ENCODE data around the gene CMTM5.
"Not testable (repeated sequence)": the region's sequence is repeated elsewhere in the genome, so short reads cannot be mapped to it uniquely, and the experiment has no call there.

The CMTM5 gene

DNA sequence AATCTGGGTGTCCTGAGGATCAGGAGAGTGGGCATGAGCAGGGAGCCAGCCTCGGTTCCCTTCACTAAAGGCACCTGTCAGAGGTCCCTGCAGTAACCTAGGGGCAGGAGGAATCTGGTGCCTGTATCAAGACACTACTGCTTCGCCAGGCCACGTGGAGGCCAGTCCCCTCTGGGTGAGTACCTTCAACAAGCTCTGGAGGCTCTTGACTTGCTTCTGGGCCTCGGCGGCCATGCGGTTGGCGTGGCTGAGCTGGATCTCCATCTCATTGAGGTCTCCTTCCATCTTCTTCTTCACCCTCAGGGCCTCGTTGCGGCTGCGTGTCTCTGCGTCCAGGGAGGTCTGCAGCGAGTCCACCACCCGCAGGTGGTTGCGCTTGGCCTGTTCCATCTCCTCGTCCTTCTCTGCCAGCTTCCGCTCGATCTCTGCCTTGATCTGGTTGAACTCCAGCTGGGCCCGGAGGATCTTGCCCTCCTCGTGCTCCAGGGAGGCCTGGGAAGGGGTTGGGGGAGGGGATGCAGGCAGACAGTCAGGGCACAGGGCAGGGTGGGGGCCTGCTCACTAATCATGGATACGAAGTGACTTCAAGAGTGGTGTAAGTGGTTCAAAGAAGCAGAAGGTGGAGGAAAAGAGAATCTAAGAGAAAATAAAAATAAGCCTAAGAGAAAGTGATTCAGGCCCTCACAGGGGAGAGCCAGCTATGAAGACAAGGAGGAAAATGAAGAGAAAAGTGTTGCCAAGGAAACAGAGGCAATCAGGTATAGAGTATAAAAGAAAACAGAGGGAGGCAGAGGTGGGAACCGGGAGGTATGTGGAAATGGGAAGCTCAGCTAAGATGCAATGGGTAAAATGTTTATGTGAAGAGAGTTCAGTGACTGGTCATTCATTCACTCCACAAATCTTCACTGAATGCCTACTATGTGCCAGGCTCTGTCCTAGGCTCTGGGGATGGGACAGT, 39.3 kb downstream of the CMTM5 start:
- no peak for DNase-seq

DNA sequence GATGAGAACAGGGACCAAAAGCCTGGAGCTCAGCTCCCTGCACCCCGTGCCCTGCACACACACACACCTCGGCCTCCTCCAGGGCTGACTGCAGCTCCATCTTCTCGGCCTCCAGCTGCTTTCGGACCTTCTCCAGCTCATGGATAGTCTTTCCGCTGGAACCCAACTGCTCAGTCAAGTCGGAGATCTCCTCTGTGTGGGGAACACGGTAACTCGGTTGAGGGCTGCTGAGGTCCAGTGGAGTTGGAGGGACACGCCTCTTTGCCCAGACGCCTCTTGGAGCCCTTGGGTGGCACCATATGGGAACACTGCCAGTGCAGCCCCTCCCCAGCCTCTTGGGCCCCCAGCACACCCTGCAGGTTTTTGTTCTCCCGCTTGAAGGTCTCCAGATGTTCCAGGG, 40.0 kb downstream of the CMTM5 start:
- DNase-seq = no peak

DNA sequence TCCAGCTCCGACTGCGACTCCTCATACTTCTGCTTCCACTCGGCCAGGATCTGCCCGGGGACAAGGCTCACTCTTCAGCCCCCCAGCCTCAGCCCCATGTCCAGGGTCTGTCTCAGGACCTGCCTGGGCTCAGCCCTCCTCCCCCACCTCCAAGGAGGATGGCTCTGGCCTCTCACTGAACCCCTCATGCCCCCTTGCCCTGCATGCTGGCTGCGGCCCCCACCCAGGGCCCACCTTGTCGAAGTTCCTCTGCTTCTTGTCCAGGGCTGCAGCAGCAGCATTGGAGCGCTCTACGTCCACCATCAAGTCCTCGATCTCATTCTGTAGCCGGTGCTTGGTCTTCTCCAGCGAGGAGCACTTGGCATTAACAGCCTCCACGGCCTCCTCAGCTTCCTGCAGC, 40.4 kb downstream of the CMTM5 start:
- DNase-seq = not testable (repeated sequence)

DNA sequence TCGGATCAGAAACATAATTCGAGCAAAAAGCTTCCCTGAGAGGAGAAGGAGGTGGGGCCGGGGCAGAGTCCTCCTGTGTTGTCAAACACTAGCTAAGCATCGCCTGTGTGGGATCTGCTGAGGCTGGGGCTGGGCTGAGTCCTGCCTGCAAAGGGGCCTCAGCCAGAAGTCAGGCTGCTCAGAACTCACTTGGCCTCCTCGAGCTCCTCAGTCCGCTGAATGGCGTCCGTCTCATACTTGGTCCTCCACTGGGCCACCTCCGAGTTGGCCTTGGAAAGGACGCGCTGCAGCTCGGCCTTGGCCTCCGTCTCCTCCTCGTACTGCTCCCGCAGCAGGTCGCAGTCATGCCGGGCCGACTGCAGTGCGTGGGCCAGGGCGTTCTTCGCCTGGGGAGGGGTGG, 41.2 kb downstream of the CMTM5 start:
- DNase-seq = no peak

DNA sequence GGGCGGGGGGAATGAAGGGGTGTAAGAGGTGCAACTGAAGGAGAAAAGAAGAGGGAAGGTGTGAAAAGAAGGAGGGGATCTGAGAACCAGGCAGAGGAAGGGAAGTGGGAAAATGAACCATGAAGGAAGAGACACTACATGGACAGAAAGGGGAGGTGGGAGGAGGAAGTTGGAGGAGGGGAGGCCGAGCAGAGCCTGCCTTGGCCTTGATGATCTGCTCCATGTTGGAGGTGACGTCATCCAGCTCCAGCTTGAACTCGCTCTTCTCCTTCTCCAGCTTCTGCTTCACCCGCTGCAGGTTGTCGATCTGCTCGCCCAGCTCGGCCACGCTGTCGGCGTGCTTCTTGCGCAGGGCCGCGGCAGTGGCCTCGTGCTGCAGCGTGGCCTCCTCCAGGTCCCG, 42.8 kb downstream of the CMTM5 start:
- not testable (repeated sequence) for DNase-seq

DNA sequence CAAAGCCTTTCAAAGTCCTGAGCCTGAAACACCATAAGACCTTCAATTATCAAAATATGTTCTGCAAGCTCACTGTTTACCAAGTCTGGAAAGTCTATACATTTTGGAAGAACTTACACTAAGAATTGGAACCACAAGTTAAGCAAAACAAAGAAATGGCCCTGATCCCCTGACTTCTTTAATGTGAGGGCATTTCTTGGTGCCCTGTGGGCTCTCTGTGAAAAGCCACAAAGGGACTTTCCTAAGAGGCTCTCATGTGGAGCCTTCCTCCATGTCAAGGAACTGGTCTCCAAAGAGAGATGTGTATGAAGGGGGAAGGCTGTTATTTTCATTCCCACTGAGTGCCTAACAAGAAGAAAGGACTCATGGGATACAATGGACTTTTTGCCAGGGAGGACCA, 44.7 kb downstream of the CMTM5 start:
- DNase-seq = no peak

DNA sequence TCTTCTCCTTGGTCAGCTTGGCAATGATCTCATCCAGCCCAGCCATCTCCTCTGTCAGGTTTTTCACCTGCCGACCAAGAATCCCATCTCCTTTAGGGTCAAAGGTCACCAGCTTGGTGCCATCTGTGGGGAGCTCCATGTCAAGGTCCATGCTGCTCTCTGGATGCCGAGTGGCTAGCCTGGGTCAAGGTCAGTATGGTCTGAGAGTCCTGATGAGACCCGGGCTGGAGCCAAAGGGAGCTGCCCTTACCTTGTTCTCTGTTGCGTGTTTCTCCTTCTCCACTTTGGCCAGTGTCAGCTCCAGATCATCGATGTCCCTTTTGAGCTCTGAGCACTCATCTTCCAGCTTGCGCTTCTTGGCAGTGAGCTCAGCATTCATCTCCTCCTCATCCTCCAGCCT, 46.8 kb downstream of the CMTM5 start:
- DNase-seq = no peak

DNA sequence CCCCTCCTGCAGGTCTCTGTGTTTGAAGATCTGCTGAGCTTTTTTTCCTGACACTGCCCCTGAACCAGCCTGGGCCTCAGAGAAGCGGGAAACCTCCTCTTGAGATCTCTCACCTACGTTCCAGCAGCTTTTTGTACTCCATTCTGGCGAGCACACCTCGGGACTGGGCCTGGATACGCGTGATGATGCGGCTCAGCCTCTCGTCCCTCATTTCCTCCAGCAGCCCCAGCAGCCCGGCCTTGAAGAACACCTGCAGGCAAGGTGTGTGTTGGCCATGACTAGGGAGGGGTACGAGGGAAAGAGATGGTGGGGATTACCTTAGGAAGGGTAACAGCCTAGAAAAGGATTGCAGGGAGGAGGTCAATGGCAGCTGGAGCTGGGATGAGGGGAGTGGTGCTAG, 48.3 kb downstream of the CMTM5 start:
- no peak for DNase-seq

DNA sequence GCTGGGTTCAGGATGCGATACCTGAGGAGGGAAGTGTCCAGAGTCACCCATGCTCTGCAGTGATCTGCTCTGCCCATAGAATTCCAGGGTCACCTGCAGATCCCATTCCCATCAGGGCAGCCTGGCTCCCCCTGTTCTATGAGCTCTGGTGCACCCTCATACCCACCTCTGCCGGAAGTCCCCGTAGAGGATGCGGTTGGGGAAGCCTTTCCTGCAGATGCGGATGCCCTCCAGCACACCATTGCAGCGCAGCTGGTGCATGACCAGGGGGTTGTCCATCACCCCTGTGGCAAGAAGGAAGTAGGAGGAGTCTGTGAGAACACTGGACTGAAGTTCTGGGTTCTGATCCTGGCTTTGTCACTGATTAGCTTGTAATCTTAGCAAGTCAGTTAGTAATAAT, 49.0 kb downstream of the CMTM5 start:
- not testable (repeated sequence) for DNase-seq

DNA sequence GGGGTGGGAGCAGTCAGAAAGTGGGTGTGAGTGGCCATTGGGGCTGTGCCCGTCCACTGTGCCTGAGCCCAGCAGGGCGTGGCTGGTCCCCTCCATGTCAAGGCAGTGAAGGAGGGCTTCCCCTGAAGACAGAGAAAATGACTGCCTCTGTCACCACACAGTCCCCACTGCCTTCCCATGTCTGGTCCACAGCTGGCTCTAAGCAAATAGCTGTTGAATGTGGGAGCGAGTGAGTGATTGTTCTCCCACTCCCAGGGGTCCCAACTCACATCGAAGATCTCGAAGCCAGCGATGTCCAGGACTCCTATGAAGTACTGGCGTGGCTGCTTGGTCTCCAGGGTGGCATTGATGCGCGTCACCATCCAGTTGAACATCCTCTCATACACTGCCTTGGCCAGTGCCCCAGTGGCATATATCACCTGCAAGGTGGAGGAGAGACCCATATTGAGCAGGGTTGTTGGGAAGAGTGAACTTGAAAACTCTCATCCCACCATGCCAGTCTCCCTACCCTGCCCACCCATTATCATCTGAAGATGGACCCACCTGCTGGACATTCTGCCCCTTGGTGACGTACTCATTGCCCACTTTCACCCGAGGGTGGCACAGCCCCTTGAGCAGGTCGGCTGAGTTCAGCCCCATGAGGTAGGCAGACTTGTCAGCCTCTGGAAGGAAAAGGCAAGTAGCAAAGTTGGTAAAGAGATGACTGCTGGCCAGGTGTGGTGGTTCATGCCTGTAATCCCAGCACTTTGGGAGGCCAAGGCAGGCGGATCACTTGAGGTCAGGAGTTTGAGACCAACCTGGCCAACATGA, 52.0 kb downstream of the CMTM5 start:
- no peak for DNase-seq

Measured in hippocampal formation (tissue), 2 donors.